HepG2 (cell line): ENCODE results near the gene DDX46.

Experiments
- CTCF ChIP-seq: sonication (generic); formaldehyde crosslinking; IDR thresholded peaks from 2 replicates; pipeline ENCODE4 v1.5.0; 2020; ENCODE audit warnings: mild to moderate bottlenecking, missing genetic modification reagents, moderate library complexity
- MXI1 ChIP-seq: IDR thresholded peaks from 3 replicates; pipeline ENCODE4 v1.6.1; 2012; ENCODE audit warnings: low read depth, low read length, inconsistent platforms, borderline replicate concordance
- NFE2 ChIP-seq: sonication (generic); formaldehyde crosslinking; IDR thresholded peaks from 2 replicates; pipeline ENCODE4 v1.4.0; 2020; ENCODE audit warnings: missing genetic modification reagents
- NFYB ChIP-seq: sonication (generic); formaldehyde crosslinking; IDR thresholded peaks from 2 replicates; pipeline ENCODE4 v1.4.0; 2020; ENCODE audit warnings: missing genetic modification reagents
- REST ChIP-seq, 2 experiments: IDR thresholded peaks; 2 replicates each; pipeline ENCODE4 v1.6.1; 2011 to 2012; ENCODE audit warnings: low read length in 2 of 2, borderline replicate concordance in 1 of 2, low read depth in 1 of 2, mild to moderate bottlenecking in 1 of 2, moderate library complexity in 1 of 2
- SMARCE1 ChIP-seq: fragments of 450-650 bp; IDR thresholded peaks from 2 replicates; pipeline ENCODE4 v1.6.1; 2017; ENCODE audit warnings: borderline replicate concordance
- SMC3 ChIP-seq: IDR thresholded peaks from 2 replicates; pipeline ENCODE4 v1.6.1; 2011; ENCODE audit warnings: low read length, improper control_type of control experiment
- SPEN ChIP-seq: sonication (generic); formaldehyde crosslinking; IDR thresholded peaks from 2 replicates; pipeline ENCODE4 v1.5.1; 2020; ENCODE audit warnings: low read depth, mild to moderate bottlenecking, missing genetic modification reagents
- ZFP1 ChIP-seq: IDR thresholded peaks from 2 replicates; pipeline ENCODE4 v1.6.1; 2016
- ZNF263 ChIP-seq: sonication (generic); formaldehyde crosslinking; IDR thresholded peaks from 2 replicates; pipeline ENCODE4 v1.4.0; 2020; ENCODE audit warnings: missing genetic modification reagents
- ZNF329 ChIP-seq: sonication (generic); formaldehyde crosslinking; IDR thresholded peaks from 2 replicates; pipeline ENCODE4 v1.9.0; 2021; ENCODE audit warnings: low read depth, mild to moderate bottlenecking, missing genetic modification reagents

- TF ChIP-seq ZNF263 (no peak), CTCF (CRISPR knock-in tag) (no peak), SMARCE1 (no peak), NFE2 (CRISPR knock-in tag) (no peak), ZNF329 (no peak), ZFP1 (CRISPR knock-in tag) (no peak), REST (IDR thresholded peaks at IDR 0.05; ENCODE audit: borderline replicate concordance in 1 of 2, low read depth in 1 of 2, low read length in 2 of 2) (no peak), NFYB (no peak), MXI1 (no peak), SPEN (CRISPR knock-in tag) (no peak), SMC3 (no peak)
These were observed 33.0 kb downstream of the DDX46 start for GRCh38 chr5:134791580-134791979.
